C4-2B (cell line): ENCODE data around the gene C14orf119.

ENCODE experiments used
- H3K27ac ChIP-seq: fragments of 450-650 bp; 2 replicates; pipeline ENCODE4 v1.5.1; 2017
- ZFX ChIP-seq: fragments of 450-650 bp; IDR thresholded peaks from 2 replicates; pipeline ENCODE4 v1.6.1; 2017
- TF ChIP-seq, protein P1 (sequence below): fragments of 450-650 bp; conservative IDR thresholded peaks from 2 replicates; pipeline ENCODE4 v1.5.1; 2017; ENCODE audit warnings: mild to moderate bottlenecking

Gene C14orf119

DNA sequence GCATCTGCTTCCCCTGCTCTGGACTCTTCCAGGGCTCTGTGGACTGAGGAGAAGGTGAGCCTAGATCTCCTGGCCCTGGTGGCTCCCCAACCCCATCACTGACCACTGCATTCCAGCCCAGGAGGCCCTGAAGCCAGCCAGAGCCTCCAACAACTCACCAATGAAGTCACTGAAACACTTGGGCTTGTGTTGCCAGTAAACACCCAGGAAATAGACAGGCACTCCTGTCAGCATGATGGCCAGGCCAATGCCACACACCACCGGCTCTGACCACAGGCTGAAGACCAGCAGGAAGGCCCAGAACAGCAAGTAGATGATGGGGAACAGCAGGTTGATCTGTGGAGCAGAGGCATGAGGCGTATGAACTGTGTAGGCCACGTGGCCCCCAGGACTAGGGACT, 32.6 kb downstream of the C14orf119 start:
- H3K27ac ChIP-seq: no peak overlapping the region
- TF ChIP-seq, protein P1, sequence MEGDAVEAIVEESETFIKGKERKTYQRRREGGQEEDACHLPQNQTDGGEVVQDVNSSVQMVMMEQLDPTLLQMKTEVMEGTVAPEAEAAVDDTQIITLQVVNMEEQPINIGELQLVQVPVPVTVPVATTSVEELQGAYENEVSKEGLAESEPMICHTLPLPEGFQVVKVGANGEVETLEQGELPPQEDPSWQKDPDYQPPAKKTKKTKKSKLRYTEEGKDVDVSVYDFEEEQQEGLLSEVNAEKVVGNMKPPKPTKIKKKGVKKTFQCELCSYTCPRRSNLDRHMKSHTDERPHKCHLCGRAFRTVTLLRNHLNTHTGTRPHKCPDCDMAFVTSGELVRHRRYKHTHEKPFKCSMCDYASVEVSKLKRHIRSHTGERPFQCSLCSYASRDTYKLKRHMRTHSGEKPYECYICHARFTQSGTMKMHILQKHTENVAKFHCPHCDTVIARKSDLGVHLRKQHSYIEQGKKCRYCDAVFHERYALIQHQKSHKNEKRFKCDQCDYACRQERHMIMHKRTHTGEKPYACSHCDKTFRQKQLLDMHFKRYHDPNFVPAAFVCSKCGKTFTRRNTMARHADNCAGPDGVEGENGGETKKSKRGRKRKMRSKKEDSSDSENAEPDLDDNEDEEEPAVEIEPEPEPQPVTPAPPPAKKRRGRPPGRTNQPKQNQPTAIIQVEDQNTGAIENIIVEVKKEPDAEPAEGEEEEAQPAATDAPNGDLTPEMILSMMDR: no peak
- TF ChIP-seq ZFX: no peak

DNA sequence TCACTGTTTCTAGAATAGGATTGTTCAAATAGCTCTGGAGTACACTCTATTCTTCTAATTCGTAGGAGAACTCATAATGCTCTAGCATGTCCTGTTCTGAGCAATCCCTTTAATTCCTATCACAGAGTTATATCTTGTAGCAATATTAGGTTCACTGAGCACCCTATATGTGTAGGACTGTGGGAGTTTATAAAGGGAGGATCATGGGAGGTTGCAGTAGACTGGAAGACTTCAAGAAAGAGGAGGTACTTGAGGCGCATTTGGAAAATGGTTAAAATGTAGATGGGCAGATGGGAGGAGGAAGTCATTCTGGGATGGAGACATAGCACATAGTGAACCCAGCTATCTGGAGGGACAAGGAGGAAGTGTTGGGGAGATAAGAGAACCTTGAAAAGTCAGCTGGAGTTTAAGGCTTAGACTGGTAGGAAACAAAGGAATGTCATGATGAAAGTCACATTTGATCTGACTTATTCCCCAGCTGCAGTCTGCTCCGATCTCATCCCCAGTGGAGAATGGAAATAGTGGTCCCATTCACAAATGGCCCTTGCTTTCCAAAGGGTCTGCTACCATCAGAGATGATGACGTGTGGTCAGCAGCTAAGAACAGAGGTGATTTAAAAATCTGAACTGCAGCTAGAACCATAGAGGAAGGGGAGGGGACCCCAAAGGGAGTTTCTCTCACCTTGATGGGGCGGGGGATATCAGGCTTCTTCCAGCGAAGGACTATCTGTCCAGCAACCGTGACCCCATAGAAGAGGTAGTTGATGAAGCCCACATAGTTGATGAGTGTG, 33.9 kb downstream of the C14orf119 start:
- TF ChIP-seq ZFX: no peak
- TF ChIP-seq, protein P1: no peak
- no peak overlapping the region for H3K27ac ChIP-seq

DNA sequence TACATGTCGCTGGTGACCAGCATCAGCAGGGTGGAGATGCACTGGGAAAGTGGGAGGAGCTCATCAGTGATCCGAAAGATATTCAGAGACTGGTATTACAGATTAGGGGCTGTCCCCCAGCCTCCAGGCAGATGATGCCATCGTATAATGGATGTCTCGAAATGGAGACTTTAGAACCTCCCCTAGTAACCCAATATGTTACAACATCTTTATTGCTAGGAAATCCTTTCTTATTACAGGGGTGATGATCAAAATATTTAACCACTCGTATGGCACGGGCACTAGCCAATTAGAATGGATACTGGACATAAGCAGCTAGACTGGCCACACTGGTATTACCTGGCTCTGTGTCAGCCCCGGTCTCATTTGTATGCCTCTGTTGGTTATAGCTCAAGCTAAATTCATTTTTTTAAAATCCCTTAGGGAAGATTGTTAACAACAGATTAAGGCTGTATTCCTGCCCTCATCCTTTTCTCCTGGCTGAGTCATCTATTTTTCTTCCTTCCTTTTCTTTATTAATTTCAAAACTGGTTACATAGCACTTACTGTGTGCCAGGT, 34.5 kb downstream of the C14orf119 start:
- TF ChIP-seq, protein P1: no peak
- no peak for TF ChIP-seq ZFX
- H3K27ac ChIP-seq: no peak overlapping the region

DNA sequence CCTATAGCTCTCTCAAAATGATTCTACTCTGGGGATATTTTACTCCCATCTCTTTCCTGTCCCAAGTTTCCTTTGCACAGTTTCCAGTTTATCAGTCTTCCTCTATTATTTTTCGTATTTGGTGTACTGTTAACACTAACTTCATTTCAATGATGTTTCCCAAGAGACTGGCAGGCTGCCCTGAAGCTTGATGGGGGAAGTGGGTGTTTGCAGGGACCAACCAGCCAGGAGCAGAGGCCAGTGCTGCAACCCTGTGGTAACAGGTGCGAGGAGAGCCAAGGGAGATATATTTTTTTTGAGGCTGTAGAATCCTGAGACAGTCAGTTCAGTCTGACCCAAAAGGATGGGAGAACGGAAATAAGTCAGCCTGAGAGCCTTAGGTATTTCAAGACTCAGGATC, 35.6 kb downstream of the C14orf119 start:
- TF ChIP-seq, protein P1: no peak
- TF ChIP-seq ZFX: no peak
- H3K27ac ChIP-seq: no peak overlapping the region

DNA sequence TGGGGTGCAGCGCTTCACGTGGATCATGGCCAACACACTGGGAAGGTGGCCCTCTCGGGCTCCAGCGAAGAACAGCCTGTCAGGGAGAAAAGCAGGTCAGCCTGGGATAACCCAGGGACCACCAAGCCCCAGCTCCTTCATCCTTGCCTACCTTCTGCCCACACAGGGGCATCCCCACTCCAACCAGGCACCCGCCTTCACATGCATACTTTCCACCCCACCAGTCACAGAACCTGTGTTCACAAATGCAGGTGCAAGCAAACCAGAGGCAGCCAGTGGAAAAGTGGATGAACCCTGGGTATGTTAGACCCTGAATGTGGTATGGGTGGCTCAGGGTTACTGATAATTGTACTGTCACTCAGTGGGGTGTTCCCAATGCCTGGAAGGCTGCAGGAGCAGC, 36.2 kb downstream of the C14orf119 start:
- no peak overlapping the region for H3K27ac ChIP-seq
- no peak for TF ChIP-seq ZFX
- TF ChIP-seq, protein P1: no peak

DNA sequence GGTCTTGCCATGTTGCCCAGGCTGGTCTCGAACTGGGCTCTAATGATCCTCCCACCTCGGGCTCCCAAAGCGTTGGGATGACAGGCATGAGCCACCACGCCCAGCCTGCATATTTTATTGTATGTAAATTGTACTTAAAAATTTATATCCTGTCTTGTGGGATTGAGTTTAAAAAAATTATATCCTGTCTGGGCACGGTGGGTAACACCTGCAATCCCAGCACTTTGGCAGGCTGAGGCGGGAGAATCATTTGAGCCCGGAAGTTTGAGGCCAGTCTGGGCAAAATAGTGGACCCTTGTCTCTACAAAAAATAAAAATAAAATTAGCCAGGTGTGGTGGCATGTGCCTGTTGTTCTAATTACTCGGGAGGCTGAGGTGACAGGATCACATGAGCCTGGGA, 37.7 kb downstream of the C14orf119 start:
- TF ChIP-seq, protein P1: no peak
- no peak for TF ChIP-seq ZFX
- H3K27ac ChIP-seq: no peak overlapping the region

DNA sequence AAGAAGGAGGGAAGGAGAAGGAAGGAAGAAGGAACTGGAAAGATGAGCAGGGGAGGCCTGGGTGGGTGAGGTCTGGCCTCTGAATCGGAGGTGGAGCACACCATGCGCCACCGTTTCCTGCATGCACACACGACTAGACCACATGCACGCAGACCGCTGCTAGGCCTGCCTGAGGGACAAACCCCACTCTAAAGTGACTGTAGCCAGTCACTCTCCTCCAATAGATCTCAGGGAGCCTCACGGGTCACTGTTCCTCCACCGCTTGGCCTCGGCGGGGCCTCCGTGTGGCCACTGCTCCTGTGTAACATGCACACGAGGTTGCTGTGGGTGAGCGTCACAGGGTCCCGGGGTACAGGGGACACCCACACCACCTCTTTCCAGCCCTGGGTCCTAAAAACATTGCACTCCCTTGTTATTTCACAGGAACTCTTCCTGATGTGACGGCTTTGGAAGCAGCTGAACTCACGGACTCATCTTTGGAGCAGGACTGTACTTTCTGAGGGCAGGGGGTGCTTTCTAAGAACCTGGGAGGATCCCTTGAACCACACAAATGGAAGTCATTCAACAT, 41.3 kb downstream of the C14orf119 start:
- TF ChIP-seq, protein P1: no peak
- no peak overlapping the region for H3K27ac ChIP-seq
